ENCODE results near the gene NPIPB8.
"Not testable (repeated sequence)": the region's sequence is repeated elsewhere in the genome, so short reads cannot be mapped to it uniquely, and the experiment has no call there.

NPIPB8 gene

DNA sequence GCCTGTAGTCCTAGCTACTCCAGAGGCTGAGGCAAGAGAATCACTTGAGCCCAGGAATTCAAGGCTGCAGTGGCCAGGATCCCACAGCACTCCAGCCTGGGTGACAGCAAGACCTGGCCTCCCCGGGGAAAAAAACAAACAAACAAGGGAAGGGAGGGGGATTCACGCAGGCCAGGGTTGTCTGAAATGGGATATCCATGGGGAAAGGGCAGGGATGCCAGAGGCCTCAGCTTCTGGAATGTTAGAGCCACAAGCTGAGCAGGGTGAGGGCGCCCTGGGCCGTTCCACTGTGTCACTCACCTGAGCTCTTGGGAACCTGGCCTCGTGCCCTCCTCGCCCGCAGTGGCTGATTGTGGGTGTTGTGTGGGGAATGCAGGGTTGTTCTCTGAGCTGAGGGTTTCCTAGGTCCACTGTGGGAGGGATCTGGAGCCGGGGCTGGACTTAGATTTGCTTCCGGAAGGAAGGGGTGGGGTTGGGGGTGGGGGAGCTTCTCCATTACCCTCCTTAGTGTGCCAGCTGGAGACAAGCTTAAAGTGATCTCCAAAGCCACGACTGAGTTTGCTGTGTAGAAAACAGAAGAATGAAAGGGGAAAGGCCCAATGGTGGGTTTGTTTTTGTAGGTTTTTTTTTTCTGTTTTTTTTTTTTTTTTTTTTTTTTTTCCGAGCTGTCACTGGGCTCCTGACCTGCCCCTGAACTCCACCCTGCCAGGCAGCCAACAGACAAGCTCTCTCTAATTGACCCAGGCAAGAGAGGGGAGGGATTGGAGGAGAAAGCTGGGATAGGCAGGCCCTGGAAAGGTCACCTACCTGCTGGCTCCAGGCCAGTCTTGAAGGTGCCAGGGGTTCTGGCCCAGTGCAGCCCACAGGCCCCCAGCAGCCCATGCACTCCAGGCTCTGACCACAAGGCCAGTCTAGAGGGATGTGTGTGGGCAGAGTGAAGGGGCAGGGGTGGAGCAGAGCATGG is 28.0 kb upstream of the NPIPB8 start, which contains the start of gene SULT1A1:
Gene SULT1A1, minus strand, starts transcription at position 414 of the 964 bp plus-strand sequence. CDS start 1,189 bp downstream, outside the sequence.
- TF ChIP-seq, protein P1, sequence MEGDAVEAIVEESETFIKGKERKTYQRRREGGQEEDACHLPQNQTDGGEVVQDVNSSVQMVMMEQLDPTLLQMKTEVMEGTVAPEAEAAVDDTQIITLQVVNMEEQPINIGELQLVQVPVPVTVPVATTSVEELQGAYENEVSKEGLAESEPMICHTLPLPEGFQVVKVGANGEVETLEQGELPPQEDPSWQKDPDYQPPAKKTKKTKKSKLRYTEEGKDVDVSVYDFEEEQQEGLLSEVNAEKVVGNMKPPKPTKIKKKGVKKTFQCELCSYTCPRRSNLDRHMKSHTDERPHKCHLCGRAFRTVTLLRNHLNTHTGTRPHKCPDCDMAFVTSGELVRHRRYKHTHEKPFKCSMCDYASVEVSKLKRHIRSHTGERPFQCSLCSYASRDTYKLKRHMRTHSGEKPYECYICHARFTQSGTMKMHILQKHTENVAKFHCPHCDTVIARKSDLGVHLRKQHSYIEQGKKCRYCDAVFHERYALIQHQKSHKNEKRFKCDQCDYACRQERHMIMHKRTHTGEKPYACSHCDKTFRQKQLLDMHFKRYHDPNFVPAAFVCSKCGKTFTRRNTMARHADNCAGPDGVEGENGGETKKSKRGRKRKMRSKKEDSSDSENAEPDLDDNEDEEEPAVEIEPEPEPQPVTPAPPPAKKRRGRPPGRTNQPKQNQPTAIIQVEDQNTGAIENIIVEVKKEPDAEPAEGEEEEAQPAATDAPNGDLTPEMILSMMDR (IDR thresholded peaks at IDR 0.05) = no peak
- peak; percentile 87 for DNase-seq (ENCODE audit: low spot score)
- H3K4me3 ChIP-seq = peak within 1 kb of the TSS; percentile 65
- H3K27ac ChIP-seq = peak within 1 kb of the TSS in 1 of 2 donors; percentile 71

DNA sequence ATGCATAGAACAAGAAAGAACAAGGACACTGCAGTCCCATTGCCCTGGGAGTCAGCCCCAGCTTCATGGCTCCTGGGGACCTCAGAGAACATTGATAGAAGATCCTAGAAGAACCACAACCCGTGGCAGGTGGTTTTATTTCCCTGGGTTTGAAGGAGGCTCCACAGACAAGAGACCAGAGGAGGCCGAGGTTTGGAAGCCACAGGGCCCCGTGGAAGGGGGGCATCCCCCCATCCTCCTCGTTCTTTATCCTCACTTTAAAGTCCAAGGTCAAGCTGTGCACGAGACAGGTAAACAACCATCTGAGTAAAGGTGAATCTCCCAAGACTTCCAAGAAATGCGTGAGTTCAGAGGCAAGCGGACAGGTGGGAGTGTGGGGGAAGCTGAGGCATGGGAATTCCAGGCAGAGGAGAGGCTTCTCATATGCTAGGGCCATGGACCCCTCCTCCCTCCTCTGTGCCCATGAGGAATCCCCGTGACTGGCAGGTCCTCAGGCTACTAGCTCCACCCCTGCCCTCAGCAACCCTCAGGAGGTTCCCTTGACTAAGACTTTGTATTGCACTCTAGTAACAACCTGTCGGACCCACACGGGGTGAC is 27.2 kb upstream of the NPIPB8 start:
- Histone ChIP-seq H3K4me3 (no peak overlapping the region), H3K27ac (peak overlapping the region in 1 of 2 donors; percentile 71)
- TF ChIP-seq, protein P1 (IDR thresholded peaks at IDR 0.05) = no peak
- DNase-seq (ENCODE audit: low spot score) = peak; percentile 75

DNA sequence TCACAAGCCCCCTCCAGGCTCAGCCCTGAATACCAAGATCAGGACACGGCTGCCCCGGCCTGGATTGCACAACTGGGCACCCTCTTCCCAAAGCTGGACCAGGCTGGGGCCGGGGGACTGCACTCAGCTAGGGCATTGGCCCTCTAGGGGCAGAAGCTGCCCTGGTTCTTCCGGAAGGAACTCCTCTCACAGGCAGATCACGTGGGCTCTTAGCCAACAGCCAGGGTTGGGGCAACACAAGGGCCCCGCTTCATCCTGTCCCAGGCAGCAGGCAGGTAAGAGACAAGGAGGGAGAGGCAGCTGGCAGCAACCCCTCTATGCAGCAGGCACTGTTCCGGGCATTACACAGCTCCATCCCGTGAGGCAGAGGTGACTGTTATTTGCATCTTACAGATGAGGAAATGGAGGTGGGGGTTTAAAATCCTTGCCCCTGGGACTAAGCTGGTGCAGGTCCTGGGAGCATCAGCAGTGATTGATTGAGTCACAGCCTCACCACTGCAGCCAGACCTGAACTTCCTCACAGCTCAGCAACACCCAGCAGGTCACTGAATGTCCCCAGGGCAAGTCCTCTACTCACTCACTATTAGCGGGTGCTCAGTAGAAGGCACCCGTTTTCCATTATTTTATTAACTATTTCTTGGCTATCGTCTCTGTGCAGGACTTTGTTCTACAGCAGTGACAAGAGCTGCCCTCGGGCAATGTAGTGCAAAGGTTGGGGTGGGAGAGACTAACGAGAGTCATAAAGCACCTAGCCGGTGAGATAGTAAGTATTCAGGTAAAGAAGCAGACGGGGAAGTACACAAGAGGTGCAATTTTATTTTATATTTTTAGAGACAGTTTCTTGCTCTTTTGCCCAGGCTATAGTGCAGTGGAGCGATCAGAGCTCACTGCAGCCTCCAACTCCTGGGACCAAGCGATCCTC is 25.2 kb upstream of the NPIPB8 start:
- not testable (repeated sequence) for H3K27ac ChIP-seq; DNase-seq (ENCODE audit: low spot score); H3K4me3 ChIP-seq

DNA sequence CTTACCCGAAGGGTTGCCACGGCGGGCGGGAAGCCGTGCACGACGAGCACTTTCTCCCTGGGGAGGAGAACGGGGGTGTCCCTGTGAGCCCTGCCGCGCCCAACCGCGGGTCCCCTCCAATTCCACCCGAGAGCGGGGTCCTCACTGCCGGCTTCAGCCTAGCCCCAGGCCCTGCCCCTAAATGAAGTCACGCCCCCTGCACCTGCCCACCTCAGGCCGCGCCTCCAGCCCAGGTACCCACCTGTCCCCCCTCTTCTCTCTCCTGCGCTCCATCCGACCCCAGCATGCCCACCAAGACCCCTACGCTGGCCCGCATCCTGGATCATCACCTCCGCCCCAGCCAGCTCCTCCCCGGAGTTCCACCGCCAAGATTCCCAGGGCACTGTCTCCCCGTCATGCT is 24.0 kb upstream of the NPIPB8 start:
- not testable (repeated sequence) for H3K4me3 ChIP-seq, H3K27ac ChIP-seq
- DNase-seq (ENCODE audit: low spot score) = peak; percentile 14

DNA sequence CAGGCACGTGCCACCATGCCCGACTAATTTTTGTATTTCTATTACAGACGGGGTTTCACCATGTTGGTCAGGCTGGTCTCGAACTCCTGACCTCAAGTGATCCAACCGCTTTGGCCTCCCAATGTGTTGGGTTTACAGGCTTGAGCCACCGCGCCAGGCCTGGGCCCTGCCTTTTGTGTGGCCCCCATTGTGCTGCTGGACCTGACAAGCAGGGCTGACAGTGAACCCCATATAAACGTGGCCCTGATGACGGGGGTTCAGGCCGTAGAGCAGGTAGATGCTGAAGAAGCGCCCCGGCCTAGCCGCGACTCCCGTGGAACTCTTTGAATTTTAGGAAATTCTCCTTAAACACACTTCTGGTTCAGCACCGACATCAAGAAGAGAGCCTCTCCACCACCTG is 23.3 kb upstream of the NPIPB8 start:
- peak; percentile 21 for DNase-seq (ENCODE audit: low spot score)
- not testable (repeated sequence) for H3K4me3 ChIP-seq

DNA sequence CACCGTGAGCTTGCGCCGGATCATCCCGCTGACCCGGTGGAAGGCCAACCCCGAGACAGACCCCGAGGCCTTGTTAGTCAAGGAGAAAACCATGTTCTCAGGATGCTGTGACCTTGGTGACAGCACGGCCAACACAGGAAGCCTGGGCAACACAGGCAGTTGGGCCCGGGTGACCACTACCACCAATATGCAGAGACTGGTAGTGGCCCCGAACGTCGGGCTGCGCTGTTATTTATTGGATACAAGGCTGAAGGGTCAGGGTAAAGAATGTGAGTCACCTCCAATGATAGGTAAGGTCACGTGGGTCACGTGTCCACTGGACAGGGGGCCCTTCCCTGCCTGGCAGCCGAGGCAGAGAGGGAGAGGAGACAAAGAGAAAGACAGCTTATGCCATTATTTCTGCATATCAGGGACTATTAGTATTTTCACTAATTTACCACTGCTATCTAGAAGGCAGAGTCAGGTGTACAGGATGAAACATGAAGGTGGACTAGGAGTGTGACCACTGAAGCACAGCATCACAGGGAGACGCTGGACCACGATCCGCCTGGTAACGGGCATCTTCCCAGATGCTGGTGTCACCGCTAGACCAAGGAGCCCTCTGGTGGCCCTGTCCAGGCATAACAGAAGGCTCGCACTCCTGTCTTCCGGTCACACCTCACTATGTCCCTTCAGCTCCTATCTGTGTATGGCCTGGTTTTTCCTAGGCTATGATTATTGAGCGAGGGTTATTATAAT is 22.2 kb upstream of the NPIPB8 start:
- peak; percentile 56 for DNase-seq (ENCODE audit: low spot score)
- not testable (repeated sequence) for H3K27ac ChIP-seq, H3K4me3 ChIP-seq
- TF ChIP-seq, protein P1 (IDR thresholded peaks at IDR 0.05) = peak; percentile 38

More for the DNA sequence above, 23.3 kb upstream of the NPIPB8 start:
- H3K27ac ChIP-seq = not testable (repeated sequence)

DNA sequence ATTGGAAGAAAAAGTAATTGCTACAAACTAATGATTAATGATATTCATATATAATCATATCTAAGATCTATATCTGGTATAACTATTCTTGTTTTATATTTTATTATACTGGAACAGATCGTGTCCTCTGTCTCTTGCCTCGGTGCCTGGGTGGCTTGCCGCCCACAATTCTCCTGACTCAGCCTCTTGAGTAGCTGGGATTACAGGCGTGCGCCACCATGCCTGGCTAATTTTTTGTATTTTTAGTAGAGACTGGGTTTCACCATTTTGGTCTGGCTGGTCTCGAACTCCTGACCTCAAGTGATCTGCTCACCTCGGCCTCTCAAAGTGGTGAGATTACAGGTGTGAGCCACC is 21.7 kb upstream of the NPIPB8 start:
- H3K4me3 ChIP-seq; DNase-seq (ENCODE audit: low spot score); H3K27ac ChIP-seq: not testable (repeated sequence)

DNA sequence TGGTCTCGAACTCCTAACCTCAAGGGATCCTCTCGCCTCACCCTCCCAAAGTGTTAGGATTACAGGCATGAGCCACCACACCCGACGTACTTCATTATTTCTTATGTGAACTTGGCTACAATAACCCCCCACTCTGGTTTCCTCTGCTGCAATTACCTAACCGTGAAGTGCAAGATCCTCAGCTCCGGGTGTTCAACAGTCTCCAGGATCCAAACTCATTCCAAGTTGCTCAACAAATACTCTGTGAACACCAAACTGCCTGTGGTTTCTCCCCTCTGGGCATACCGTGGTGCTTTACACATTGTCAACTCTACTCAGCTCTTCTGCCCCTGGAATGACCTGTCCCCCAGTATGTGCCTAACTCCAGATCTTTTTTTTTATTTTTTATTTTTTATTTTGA is 21.2 kb upstream of the NPIPB8 start:
- no peak overlapping the region for H3K27ac ChIP-seq
- TF ChIP-seq, protein P1 (IDR thresholded peaks at IDR 0.05) = no peak
- peak; percentile 24 for DNase-seq (ENCODE audit: low spot score)

More for the DNA sequence above, 21.2 kb upstream of the NPIPB8 start:
- H3K4me3 ChIP-seq = no peak overlapping the region
